GM18907 (cell line): ENCODE results near the gene TBC1D10B.

Experiments
- ATAC-seq: cut with Tn5 transposase; IDR thresholded peaks from one replicate; pipeline ENCODE4 v1.9.1; 2021; ENCODE audit warnings: mild to moderate bottlenecking, moderate library complexity; ENCODE audit not compliant: unreplicated experiment

TBC1D10B gene

DNA sequence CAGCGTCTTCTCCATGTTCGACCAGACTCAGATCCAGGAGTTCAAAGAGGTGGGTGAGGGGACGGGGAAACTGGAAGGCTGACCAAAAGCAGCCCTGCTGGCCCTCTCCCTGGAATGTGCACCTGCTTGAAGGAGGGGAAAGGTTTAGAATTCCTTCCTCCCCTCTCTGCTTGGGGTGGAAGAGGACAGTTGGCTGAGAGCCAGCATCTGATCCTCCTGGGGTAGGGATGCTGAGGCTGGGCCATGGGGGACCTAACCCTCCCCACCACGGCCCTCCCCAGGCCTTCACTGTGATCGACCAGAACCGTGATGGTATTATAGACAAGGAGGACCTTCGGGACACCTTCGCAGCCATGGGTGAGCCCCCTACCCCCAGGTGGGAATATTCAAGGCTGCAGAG is 5.6 kb upstream of the TBC1D10B start:
- no peak for ATAC-seq

DNA sequence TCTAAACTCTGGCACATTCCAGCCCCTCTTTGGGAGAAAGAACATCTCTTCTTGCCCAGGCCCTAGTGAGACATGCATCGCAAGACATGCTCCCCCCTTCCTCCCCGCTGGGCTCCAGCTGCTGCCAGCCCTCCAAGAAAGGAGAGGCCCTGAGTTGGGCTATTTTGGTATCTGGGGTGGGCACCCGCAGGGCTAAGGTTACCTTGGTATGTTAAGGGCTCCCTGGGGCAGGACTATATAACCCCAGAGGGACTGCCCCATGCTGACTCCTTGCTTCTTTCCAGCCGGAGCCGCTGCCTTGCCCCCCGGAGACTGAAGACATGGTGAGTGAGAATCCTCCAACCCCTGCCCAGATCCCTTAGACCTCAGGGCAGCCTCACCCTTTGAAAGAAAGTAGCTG is 4.2 kb upstream of the TBC1D10B start, which contains the start of gene MYL11:
Gene MYL11 (plus strand): TSS at position 265 of the 400 bp plus-strand sequence. CDS start 56 bp downstream, at position 321.
- no peak for ATAC-seq

GRCh38 chr16:30372725-30373124 is 2.4 kb upstream of the TBC1D10B start:
- no peak for ATAC-seq

DNA sequence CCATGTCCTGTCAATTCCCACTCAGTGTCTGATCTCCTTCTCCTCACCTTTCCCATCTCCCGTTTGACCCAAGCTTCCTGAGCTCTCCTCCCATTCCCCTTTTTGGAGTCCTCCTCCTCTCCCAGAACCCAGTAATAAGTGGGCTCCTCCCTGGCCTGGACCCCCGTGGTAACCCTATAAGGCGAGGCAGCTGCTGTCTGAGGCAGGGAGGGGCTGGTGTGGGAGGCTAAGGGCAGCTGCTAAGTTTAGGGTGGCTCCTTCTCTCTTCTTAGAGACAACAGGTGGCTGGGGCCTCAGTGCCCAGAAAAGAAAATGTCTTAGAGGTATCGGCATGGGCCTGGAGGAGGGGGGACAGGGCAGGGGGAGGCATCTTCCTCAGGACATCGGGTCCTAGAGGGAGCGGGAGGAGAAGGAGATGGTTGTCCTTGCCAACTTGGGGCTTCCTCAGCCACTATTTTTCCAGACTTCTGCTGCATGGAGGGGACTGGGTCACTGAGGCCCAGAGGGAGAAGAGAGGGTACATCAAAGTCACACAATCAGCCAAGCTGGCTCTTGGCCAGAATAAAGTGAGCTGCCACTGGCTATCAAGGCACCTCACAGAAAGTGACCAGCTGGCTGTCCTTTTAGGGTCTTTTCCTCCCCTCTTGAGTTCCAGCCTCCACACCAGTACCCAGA is 1.9 kb upstream of the TBC1D10B start:
- no peak for ATAC-seq

DNA sequence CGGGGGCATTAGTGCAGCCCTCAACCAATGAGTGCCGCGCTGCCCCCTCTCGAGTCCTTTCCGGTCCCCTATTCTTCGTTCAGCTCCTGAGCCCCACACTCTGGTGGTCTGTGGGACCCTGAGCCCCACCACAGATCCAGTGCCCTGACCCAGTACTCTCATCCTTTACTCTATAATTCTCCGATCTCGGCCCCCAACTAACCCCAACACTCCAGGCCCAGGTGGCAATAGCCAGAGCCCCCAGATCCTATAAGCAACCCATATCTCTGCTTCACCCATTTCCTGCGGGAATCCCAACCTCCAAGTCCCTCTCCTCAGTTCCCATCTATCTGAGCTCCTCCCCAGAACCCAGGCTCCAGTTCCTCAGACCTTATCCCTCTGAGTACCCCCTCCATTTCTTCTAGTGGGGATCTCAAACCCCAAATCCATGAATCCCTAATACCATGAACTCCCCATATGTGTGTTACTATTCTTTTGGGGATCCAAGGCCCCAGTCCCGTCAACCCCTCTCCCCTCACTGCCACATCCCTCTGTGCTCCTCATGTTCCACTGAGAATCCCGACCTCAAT is 1.0 kb upstream of the TBC1D10B start:
- no peak for ATAC-seq

- peak; percentile 0 for ATAC-seq
Observed at GRCh38 chr16:30369938-30370455, 297 bp downstream of the TBC1D10B start.

DNA sequence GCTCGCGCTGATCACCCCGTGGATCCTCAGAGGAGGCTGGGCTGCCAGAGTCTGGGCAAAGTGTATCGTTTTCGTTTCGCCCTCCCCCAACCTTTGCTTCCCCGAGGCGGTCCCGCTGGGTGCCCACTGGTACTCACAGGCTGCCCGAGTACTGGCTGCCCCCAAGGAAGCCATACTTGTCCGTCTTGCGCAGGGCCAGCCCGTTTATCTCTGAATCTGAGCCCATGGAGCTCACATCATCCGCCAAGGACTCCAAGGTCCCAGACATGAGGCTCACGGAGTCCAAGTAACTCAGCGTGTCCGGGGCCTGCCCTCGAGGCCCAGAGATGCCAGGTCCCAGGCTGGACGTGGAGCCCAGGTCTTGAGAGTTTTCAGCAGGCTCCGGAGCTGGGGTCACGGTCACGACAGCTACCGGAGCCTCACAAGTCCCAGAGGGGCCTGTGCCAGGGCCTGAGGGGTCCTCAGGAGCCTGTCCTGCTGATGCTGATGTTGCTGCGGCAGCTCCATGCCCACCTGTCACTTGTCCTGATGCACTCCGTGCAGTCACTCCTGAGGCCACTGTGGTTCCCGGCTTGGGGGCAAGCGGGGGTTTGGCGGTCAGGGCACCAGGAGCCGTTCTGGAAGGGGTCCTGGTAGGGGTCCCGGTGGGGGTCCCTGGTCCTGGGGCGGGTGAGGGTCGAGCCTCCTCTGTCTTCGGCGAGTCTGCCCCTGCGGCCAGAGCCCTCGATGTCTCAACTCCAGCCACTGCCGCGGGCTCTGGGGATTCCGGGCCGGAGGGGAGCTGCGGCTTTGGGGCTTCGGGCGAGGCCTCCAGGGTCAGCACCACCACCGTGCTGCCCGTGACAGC is 980 bp downstream of the TBC1D10B start:
- no peak for ATAC-seq

DNA sequence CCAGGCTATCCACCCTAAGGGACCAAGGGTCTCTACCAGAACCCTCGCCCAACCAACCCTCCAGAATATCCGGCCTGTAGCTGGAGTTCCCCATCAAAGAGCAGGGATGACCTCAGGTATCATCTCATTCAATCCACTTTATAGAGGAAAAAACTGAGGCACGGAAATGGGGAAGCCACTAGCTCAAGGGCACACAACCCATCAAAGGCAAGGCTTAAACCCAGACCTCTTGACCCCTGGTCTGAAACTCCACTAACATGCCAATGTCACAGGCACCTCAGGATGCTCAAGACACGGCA is 1.6 kb downstream of the TBC1D10B start:
- ATAC-seq = no peak

GRCh38 chr16:30368122-30368791 is 2.0 kb downstream of the TBC1D10B start:
- ATAC-seq = no peak

DNA sequence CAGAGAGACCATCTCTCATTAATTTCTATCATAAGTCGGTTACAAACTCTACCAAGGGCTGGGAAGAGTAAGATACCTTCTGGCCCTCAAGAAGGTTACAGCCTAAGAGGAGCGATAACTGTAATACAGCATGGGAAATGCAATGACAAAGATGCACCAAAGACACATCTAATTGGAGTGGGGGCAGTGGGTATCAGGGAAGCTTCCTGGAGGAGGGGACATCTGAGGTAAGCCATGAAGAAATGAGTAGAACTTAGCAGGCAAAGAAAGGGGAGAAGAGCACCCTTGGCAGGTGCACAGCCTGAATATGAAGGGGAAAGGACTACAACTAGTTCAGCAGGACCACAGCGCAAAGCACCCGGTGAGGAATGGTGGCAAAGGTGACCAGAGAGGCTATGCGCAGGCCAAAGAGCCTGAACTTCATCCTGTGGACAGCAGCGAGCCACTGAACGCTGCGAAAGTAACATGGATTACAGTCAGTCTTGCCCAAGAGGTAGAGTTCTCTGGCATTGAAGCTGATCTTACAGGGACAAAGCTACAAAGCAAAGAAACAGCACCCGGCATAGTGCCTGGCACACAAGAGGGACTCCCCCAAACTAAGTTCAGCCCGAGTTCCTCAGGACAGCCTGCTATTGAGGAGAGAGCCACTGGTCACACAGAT is 2.8 kb downstream of the TBC1D10B start:
- no peak for ATAC-seq

GRCh38 chr16:30366511-30366910 is 3.8 kb downstream of the TBC1D10B start:
- ATAC-seq = no peak

- no peak for ATAC-seq
Observed at GRCh38 chr16:30365200-30365599, 5.1 kb downstream of the TBC1D10B start.

- ATAC-seq = no peak
Observed at GRCh38 chr16:30361180-30361579, 9.1 kb downstream of the TBC1D10B start.

GRCh38 chr16:30359871-30360170 is 10.5 kb downstream of the TBC1D10B start:
- ATAC-seq = no peak

- ATAC-seq = no peak
Observed at GRCh38 chr16:30358990-30359870, 11.1 kb downstream of the TBC1D10B start.

- no peak for ATAC-seq
Observed at GRCh38 chr16:30358577-30358936, 11.7 kb downstream of the TBC1D10B start.

DNA sequence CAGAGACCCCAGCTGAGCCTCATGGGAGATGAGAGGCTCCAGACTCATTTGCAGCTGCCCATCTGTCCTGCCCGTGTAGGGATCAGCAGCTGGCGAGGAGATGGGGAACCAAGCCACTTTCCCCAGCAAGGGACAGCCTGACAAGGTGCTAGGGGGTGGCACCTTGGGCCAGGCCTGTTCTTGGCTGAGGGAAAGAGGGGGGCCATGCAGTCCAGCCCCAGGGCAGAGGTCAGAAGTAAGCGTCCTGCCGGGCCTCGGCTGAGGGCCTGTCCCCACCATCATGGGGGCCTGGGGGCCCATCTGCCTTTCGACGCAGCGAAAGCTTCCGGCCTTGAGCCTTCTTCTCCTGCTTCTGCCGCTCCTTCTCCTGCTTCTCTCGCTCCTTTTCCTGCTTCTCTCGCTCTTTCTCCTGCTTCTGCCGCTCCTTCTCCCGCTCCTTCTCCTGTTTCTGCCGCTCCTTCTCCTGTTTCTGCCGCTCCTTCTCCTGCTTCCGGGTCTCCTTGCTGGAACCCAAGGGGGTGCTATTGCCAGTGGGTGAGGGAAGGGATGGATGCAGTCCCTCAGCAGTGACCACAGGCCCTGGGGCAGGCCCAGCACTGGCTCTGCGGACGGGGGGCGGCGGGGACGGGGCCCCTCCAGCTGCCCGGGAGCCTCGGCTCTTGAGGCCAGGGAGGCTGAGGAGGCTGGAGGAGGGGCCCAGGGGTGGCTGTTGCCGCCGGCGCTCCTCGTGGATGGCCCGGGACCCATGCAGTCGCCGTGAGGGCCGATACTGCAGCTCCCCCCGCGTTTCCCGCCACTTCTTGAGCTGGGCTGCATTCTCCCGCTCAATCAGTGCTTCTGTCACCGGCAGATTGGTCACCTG is 12.3 kb downstream of the TBC1D10B start:
- ATAC-seq = no peak

DNA sequence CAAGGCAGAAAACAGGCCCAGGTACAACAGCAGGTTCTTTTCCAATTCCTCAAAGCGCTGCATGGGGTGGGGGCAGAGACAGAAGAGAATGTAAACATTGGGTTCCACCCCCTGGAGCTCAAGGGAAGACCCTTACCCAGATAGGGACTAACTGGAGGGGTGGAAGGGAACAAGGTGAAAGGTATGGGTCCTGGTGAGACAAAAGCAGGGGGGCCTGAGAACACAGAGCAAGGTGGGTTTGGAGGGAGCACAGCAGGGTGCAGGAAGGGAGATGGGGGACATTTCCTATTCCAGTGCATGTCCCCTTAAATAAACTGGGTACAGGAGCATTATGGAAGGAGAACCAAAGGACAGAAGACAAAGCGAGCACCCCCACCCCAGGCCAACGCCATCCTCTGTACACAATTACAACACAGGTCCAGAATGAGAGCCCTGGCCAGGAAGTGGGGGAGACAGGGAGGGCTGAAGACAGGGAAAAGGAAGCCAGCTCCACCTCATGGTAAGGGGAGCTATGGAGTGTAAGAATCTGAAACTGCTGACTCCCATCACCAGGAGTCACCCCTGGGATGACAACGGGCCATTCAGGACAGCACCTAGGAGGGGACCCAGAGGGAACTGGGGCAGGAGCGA is 13.1 kb downstream of the TBC1D10B start:
- ATAC-seq = no peak
